Thyroid gland (tissue), 4 donors: Measurements from ENCODE around the gene GAPVD1.

Experiments
- CTCF ChIP-seq, 6 experiments: fragments of 200-600 bp in 3 of 6; fragments of 450-650 bp in 3 of 6; sonication (generic) in 3 of 6; IDR thresholded peaks; one replicate each; pipeline ENCODE4 v1.5.1; 2016 to 2019; ENCODE audit warnings: antibody characterized with exemption in 6 of 6, mild to moderate bottlenecking in 2 of 6, inconsistent platforms in 1 of 6, moderate library complexity in 1 of 6
- POLR2A ChIP-seq, 2 donors: fragments of 450-650 bp; IDR thresholded peaks; one replicate each; pipeline ENCODE4 v1.6.1; 2017; ENCODE audit warnings: antibody characterized with exemption in 2 of 2, mild to moderate bottlenecking in 2 of 2, moderate library complexity in 1 of 2

DNA sequence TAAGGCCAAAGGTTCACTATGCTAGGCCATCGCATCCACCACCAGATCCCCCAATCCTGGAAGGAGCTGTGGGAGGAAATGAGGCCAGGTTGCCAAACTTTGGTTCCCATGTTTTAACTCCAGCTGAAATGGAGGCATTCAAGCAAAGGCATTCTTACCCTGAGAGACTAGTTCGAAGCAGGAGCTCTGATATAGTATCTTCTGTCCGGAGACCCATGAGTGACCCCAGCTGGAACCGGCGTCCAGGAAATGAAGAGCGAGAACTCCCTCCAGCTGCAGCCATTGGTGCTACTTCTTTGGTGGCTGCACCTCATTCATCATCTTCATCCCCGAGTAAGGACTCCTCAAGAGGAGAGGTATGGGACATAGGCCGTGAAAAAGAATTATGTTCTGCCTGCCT is 75.6 kb downstream of the GAPVD1 start:
- TF ChIP-seq CTCF (IDR thresholded peaks at IDR 0.05) (no peak), POLR2A (IDR thresholded peaks at IDR 0.05) (no peak)
